HG03025 (cell line): ENCODE data around the gene OR7G3.

Experiments
- ATAC-seq: cut with Tn5 transposase; IDR thresholded peaks from one replicate; pipeline ENCODE4 v1.9.1; 2021; ENCODE audit warnings: mild to moderate bottlenecking, moderate library complexity; ENCODE audit not compliant: unreplicated experiment, low FRiP score

The OR7G3 gene

GRCh38 chr19:9126900-9127405 is at the start of gene OR7G3:
Gene OR7G3 (minus strand): TSS chr19:9126950. CDS start chr19:9126950, 0 bp downstream.
- no peak for ATAC-seq

DNA sequence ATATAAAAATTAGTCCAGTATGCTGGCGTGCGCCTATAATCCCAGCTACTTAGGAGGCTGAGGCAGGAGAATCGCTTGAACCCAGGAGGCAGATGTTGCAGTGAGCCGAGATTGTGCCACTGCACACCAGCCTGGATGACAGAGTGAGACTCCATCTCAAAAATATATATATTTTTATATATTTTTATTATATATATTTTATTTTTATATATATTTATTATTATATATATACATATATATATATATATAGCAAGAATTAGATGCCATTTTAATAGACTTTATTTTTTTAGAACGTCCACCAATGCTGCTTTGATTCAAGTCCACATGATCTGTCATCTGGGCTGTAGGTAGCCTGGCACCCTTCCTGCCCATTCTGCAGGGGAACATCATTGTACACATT is 48.6 kb upstream of the OR7G3 start:
- ATAC-seq: no peak

DNA sequence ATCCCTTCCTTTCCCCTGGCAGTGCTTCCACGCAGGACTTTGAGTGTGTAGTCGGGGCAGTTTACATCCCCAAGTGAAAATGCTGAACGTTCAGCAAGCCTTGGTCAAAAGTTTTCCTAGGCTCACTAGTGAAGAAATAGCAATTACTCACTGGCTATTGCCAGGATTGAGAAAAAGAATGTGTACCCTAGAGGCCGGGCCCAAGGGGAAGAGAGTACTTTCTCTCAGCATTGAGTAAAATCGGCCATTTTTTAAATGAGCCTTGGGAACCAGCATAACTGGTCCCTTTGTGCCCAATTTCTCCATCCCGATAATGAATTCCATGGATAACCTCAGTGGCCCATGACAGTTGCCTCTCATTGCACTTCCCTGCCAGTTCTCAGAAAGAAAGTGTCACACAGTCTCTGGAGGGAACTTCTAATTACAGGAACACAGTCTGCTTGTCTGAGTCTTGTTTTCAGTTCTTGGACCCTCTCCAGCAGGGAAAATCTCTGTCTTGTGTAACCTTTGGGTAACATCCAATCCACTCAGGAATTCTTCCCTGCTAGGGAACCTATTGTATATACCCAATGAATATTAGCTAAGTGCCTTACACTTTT is 44.7 kb upstream of the OR7G3 start:
- ATAC-seq: no peak

GRCh38 chr19:9166846-9167245 is 40.1 kb upstream of the OR7G3 start:
- no peak for ATAC-seq

DNA sequence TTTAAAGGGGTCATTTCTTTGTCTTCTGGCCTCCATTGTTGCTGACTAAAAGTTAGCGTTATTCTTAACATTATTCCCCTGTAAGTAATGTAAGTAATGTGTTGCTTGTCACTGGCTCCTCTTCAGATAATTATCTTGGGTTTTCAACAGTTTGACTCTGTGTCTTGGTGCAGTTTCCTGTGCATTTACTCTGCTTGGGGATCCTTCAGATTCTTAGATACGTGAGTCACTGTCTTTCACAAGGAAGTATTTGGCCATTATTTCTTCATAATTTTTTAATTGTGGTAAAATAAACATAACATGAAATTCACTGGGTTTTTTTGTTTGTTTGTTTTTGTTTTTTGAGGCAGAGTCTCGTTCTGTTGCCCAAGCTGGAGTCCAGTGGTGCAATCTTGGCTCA is 38.5 kb upstream of the OR7G3 start:
- no peak for ATAC-seq

- ATAC-seq: no peak
Observed at GRCh38 chr19:9161427-9161826, 34.7 kb upstream of the OR7G3 start.

DNA sequence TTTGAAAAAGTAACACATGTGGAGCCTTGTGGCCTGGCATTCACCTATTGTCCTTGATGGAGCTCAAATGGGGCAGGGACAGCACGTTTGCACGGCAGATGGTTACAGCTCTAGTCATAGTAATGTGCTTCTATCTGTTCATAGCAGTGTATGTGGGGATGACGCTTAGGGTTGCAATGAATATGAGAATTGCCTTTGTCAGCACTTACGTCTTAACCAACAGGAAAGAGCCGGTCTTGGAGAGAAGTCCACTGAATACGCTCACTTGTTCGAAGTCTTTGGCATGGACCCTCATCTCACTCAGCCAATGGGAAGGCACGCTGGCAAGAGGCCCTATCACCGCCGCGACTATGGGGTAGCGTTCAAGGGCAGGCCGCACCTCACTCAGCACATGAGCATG is 33.1 kb upstream of the OR7G3 start:
- ATAC-seq: no peak

GRCh38 chr19:9156304-9156703 is 29.6 kb upstream of the OR7G3 start:
- ATAC-seq: no peak

DNA sequence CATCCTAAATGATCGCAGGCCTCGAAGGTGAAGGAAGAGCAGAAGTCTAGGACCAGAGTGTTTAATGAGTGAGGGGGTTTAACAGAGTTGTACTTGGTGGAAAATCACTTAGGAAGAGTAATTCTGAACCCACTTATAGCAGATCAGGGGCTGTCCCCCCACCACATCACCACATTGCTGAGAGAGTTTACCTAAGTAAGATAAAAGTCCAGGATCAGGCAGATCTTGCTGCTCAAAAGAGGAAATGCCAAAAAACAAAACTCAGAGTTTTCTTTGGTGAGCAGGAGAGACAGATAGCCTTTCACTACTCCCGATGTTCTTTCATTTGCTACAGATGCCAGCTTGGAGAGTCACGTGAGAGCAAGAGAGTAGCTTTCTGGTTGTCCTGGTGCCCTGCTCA is 28.8 kb upstream of the OR7G3 start:
- no peak for ATAC-seq

DNA sequence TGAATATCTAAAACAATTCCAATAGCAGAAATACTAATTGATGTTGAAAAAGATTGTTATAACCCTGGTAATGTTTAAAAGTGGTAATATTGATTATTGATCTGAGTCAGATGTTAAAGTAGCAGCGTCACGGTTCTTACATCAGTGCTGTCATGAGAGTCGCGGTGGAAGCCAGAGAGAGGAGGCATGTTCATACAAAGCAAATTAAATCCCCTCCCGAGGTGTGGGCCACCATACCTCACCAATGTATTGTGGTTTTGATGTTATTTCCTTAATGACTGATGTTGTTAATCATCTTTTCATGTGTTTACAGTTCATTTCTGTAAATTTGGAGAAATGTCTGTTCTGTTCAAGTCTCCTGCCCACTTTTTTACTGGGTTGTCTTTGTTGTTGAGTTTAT is 24.6 kb upstream of the OR7G3 start:
- no peak for ATAC-seq

- ATAC-seq: no peak
Observed at GRCh38 chr19:9150650-9151049, 23.9 kb upstream of the OR7G3 start.

DNA sequence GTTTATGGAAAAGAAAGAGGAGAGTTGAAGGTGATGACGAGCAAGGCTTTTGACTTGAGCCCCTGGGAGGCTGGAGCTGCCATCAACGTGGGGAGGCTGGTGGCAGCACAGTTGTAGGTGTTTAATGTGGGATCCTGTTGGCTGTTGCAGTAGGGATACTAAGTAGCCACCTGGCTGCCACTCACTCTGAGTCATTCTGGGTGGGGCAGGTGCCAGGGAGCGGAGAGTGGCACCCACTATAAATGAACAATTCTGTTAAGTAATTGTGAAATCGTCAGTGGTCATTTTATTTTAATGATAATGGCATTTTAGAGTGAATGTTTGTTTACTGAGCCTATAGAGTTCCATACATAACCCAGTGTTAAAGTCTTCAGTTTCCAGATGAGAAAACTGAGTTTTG is 23.2 kb upstream of the OR7G3 start:
- ATAC-seq: no peak

DNA sequence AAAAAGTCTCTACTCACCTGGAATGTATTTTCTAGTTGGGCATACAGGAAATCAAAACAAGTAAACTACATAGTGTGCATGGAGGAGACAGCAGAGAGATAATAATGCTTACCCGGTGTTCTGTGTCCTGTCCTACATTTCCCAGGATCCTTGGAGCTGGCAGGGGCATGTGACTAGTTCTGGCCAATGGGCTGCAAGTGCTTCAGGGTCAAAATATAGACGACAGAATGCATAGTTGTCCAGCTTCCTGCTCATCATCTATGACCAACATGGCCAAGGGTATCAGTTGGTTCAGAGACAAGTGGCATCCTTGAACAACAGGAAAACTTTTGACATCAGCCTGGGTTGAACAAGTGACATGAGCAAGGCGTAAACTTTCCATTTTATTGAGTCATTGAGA is 21.9 kb upstream of the OR7G3 start:
- ATAC-seq: no peak

GRCh38 chr19:9146882-9147281 is 20.1 kb upstream of the OR7G3 start:
- no peak for ATAC-seq

GRCh38 chr19:9144920-9145319 is 18.2 kb upstream of the OR7G3 start:
- no peak for ATAC-seq

GRCh38 chr19:9140159-9140874 is 13.6 kb upstream of the OR7G3 start, which contains the start of gene ZNF317:
Gene ZNF317 (plus strand): TSS chr19:9140397. CDS start chr19:9156017, 15,620 bp downstream.
- peak; percentile 80 for ATAC-seq

- no peak for ATAC-seq
Observed at GRCh38 chr19:9139609-9140158, 12.9 kb upstream of the OR7G3 start.

- no peak for ATAC-seq
Observed at GRCh38 chr19:9132422-9132821, 5.7 kb upstream of the OR7G3 start.

DNA sequence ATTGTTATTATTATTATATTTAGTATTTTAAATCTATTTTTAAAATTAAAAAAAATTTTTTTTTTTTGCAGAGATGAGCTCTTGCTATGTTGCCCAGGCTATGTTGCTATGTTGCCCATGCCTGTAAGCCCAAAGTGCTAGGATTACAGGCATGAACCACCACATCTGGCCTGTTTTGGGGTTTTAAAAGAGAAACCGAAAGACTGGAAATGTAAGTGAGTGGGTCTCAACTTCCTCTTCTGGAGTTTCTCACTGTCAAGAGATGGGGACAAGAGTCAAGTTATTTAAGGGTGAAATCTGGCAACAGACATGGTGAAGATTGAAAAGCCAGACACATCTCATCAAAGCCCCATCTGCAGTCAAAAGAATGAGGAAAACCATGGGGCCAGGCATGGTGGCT is 4.2 kb upstream of the OR7G3 start:
- no peak for ATAC-seq

DNA sequence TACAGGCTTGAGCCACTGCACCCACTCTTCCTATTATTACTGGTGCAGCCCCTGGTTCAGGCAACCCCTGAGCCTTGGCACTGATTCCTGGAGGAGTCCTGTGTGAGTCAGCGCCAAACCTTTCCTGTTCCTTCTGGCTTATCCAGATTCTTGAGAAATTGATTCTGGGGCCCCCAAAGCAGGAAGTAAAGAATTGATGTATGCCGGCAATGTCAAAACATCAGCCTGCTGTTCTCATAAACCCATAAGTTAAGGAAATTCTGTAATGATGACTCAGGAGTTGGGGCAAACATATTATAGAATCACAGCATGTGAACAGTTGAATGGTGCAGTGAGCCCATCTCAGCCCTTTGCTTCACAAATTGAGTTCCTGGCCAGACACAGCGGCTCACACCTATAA is 1.4 kb upstream of the OR7G3 start:
- ATAC-seq: no peak

DNA sequence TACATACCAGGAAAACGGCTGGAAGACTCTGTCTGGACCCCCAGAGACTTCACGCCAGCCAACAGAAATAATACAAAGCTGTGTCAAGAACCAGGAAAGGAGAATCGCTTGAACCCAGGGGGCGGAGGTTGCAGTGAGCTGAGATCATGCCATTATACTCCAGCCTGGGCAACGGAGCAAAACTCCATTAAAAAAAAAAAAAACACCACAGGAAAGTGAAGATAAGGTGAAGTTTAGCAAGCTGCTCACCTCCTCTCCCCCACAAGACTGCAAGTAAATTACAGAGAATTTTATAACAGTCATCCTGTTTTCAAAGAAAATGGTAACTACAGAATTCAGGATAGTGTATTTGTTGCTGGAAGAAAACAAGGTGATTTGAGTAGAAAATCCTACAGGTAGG is 10.2 kb downstream of the OR7G3 start:
- no peak for ATAC-seq

DNA sequence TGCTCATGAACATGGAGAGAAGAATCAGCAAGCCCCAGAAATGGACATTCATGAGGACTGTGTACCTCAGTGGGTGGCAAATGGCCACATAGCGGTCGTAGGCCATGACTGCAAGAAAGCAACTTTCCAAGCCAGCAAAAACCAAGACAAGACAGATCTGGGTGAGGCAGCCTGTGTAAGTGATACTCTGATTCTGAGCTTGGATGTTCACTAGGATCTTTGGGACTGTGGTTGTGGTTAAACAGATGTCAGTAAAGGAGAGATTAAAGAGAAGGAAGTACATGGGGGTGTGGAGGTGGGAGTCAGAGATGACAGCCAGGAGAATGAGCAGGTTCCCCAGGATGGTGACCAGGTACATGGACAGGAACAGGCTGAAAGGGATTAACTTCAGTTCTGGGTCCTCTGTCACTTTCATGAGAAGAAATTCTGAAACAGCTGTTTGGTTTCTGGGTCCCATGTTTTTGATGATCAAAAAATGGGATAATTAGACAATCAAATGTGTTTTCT is 11.4 kb downstream of the OR7G3 start, which contains the start of gene OR7G1:
OR7G1 (minus strand) TSS at position 457 of the 507 bp plus-strand sequence; CDS start at position 457, 0 bp downstream.
- ATAC-seq: no peak
